HepG2 (cell line): ENCODE measurements around the gene CCDC57. TPM values are rescaled to one million over a fixed set of nuclear protein-coding genes. Genes with fewer than 3 reads are reported as not detected.

Experiments used
- FOXC1 ChIP-seq: sonication (generic); formaldehyde crosslinking; IDR thresholded peaks from 2 replicates; pipeline ENCODE4 v1.8.0; 2022; ENCODE audit warnings: mild to moderate bottlenecking, missing genetic modification reagents, borderline replicate concordance
- KLF12 ChIP-seq: sonication (generic); formaldehyde crosslinking; IDR thresholded peaks from 2 replicates; pipeline ENCODE4 v1.4.0; 2020; ENCODE audit warnings: missing genetic modification reagents, borderline replicate concordance
- MBD4 ChIP-seq: IDR thresholded peaks from 2 replicates; pipeline ENCODE4 v1.6.1; 2012; ENCODE audit warnings: low read length, inconsistent platforms, borderline replicate concordance
- PATZ1 ChIP-seq: sonication (generic); formaldehyde crosslinking; IDR thresholded peaks from 2 replicates; pipeline ENCODE4 v1.4.0; 2020; ENCODE audit warnings: missing genetic modification reagents
- PAX8 ChIP-seq: sonication (generic); formaldehyde crosslinking; IDR thresholded peaks from 2 replicates; pipeline ENCODE4 v1.8.0; 2022; ENCODE audit warnings: mild to moderate bottlenecking, missing genetic modification reagents, borderline replicate concordance
- SMARCE1 ChIP-seq: fragments of 450-650 bp; IDR thresholded peaks from 2 replicates; pipeline ENCODE4 v1.6.1; 2017; ENCODE audit warnings: borderline replicate concordance
- SP2 ChIP-seq: sonication (generic); formaldehyde crosslinking; IDR thresholded peaks from 2 replicates; pipeline ENCODE4 v1.5.1; 2020; ENCODE audit warnings: mild to moderate bottlenecking, missing genetic modification reagents
- STAT6 ChIP-seq: sonication (generic); formaldehyde crosslinking; IDR thresholded peaks from 2 replicates; pipeline ENCODE4 v1.4.0; 2020; ENCODE audit warnings: missing genetic modification reagents, mild to moderate bottlenecking, borderline replicate concordance
- ZBTB14 ChIP-seq: sonication (generic); formaldehyde crosslinking; IDR thresholded peaks from 2 replicates; pipeline ENCODE4 v1.4.0; 2020; ENCODE audit warnings: missing genetic modification reagents
- ZBTB40 ChIP-seq, 2 experiments: fragments of 450-650 bp in 1 of 2; sonication (generic) in 1 of 2; formaldehyde crosslinking in 1 of 2; IDR thresholded peaks; 2 replicates each; pipeline versions ENCODE4 v1.6.1 to v1.8.0; 2016 to 2022; ENCODE audit warnings: antibody characterized with exemption in 1 of 2, mild to moderate bottlenecking in 1 of 2, missing genetic modification reagents in 1 of 2
- ZNF124 ChIP-seq: sonication (generic); formaldehyde crosslinking; IDR thresholded peaks from 2 replicates; pipeline ENCODE4 v1.4.0; 2020; ENCODE audit warnings: missing genetic modification reagents
- ZNF607 ChIP-seq: sonication (generic); formaldehyde crosslinking; IDR thresholded peaks from 2 replicates; pipeline ENCODE4 v1.5.1; 2020; ENCODE audit warnings: missing genetic modification reagents, mild to moderate bottlenecking, borderline replicate concordance
- polyA plus RNA-seq, 8 experiments: library from polyadenylated mRNA; depleted of rRNA in 3 of 8; stranded (reverse) in 7 of 8; unstranded in 1 of 8; fragments of >200 nt; fragmentation: Illumina TruSeq in 4 of 8; extraction: Trizol in 4 of 8; gene quantifications; 2 replicates each; pipeline versions ENCODE4 v1.2.1 to v1.2.3, GENCODE V29; 2011 to 2016; ENCODE audit warnings: low read depth in 4 of 8, missing spikeins in 1 of 8, mixed read lengths in 1 of 8; ENCODE audit not compliant: insufficient read depth in 1 of 8
- total RNA-seq, 5 experiments: library from RNA; depleted of rRNA; stranded (reverse); fragments of >200 nt; fragmentation: Illumina TruSeq; extraction: Trizol; gene quantifications; 2 replicates each; pipeline ENCODE4 v1.2.3, GENCODE V29; 2016; ENCODE audit warnings: low read depth in 1 of 5

CCDC57 gene
- total and polyA plus RNA-seq, 2 of the 13 experiments (the other 11 are each of a cell fraction or from before 2014, with no cell fraction given) = 59.3 to 59.9 TPM

GRCh38 chr17:82217530-82218204, 5.0 kb upstream of the CCDC57 start (continued):
- TF ChIP-seq PAX8 (CRISPR knock-in tag) (0 out of 2 replicates have a peak, but pooled peaks have one; percentile 10), ZNF124 (CRISPR knock-in tag) (no peak), ZBTB14 (CRISPR knock-in tag) (0 out of 2 replicates have a peak, but pooled peaks have one; percentile 23), ZBTB40 (IDR thresholded peaks at IDR 0.05) (no peak), ZBTB40 (CRISPR knock-in tag; IDR thresholded peaks at IDR 0.05) (peak; percentile 68; the same call in 1 of the 2 replicates), STAT6 (no peak), ZNF607 (CRISPR knock-in tag) (no peak; the same call in 1 of the 2 replicates), PATZ1 (peak; percentile 99), SMARCE1 (no peak), SP2 (CRISPR knock-in tag) (no peak), KLF12 (CRISPR knock-in tag) (no peak; the same call in 1 of the 2 replicates), FOXC1 (CRISPR knock-in tag) (no peak), MBD4 (no peak)
